Measurements from ENCODE around the gene HHIPL2.
"Not testable (repeated sequence)": the region's sequence is repeated elsewhere in the genome, so short reads cannot be mapped to it uniquely, and the experiment has no call there.

DNA sequence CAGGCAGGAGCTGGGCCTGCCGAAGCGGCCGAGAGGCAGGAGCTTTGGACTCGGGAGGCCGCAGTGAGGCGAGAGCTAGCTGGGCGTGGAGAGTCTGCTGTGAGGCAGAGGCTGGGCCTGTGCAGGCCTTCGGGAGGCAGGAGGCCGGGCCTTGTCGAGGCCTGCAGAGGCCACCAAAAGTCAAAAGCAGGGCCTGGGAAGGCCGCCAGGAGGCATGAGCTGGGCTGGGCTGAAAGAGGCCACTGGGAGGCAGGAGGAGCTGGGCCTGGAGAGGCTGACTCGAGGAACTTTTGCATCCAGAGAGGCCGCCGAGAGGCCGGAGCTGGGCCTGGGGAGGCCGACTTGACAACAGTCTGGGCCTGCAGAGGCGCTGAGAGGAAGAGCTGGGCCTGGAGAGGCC, 74.2 kb downstream of the HHIPL2 start:
- not testable (repeated sequence) for TF ChIP-seq POLR2A (IDR thresholded peaks at IDR 0.05; ENCODE audit: low read depth, low read length); POLR2AphosphoS5 (IDR thresholded peaks at IDR 0.05; ENCODE audit: low read depth, low read length); TAF1 (IDR thresholded peaks at IDR 0.05; ENCODE audit: borderline replicate concordance, low read depth, low read length)
